ENCODE data around the gene ARHGAP6.

The ARHGAP6 gene

DNA sequence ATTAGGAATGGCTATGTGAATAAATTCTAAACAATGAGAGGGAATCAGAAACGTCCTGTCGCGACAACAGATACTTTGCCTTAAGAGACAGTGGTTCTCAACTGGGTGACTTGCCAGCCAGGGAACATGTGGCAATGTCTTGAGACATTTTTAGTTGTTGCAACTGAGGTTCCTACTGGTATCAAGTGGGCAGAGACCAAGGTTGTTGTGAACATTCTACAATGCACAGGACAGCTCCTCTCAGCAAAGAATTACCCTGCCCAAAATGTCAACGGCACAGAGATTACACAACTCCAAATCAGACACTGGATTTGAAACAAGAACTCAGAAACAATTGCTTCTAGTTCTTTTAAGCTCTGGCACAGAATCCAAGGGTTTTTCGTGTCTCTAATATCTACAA is 128.6 kb downstream of the ARHGAP6 start:
- TF ChIP-seq, protein P1, sequence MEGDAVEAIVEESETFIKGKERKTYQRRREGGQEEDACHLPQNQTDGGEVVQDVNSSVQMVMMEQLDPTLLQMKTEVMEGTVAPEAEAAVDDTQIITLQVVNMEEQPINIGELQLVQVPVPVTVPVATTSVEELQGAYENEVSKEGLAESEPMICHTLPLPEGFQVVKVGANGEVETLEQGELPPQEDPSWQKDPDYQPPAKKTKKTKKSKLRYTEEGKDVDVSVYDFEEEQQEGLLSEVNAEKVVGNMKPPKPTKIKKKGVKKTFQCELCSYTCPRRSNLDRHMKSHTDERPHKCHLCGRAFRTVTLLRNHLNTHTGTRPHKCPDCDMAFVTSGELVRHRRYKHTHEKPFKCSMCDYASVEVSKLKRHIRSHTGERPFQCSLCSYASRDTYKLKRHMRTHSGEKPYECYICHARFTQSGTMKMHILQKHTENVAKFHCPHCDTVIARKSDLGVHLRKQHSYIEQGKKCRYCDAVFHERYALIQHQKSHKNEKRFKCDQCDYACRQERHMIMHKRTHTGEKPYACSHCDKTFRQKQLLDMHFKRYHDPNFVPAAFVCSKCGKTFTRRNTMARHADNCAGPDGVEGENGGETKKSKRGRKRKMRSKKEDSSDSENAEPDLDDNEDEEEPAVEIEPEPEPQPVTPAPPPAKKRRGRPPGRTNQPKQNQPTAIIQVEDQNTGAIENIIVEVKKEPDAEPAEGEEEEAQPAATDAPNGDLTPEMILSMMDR (IDR thresholded peaks at IDR 0.05; ENCODE audit: control extremely low read depth, extremely low read depth, low read depth, missing control alignments) = no peak
- POLR2A ChIA-PET = no interaction called here
- CTCF ChIA-PET = interaction anchor here (0.7 to 2.9 kb wide), 4 partner anchors 15 to 234 kb away, joined by 3 to 15 read pairs (median 4); no protein-coding TSS in a partner anchor
- no peak for DNase-seq (ENCODE audit: extremely low spot score)

DNA sequence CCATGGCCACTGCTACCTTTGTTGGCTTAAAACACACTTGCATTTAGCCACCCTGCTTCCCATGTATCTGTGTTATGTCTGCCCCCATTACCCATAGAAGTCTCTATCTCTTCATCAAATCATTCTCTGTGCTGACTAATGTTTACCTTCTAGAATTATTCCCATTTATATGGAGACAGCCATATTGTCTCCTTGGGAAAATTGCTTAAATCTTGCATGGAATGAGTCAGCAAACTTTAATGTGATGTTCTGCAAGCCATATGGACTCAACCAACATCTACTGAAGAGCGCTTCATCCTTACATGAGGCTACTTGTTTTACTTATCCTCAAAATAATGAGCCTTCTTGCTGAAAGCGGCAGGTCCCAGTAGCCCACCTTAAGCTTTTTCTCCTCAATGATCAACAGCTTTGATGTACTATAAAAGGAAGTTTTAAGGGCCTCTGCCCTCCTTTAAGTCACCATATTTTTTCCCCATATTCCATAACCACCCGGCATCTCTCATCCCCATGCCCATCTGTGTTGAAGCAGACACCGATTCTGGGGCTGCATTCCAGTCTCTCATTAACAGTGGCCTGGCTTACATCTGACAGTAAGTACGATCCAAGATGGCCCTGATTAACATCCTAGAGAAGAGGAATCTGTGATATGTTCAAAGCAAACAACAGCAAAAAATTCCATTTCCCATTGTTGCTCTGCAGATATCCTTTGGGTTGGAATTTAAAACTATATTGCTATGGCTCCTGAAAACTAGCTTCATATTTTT is 130.4 kb downstream of the ARHGAP6 start:
- ChIA-PET CTCF (interaction anchor here (0.6 to 2.9 kb wide), 7 partner anchors 10 to 246 kb away, joined by 3 to 15 read pairs (median 3); no protein-coding TSS in a partner anchor), POLR2A (no interaction called here)
- TF ChIP-seq, protein P1 (IDR thresholded peaks at IDR 0.05; ENCODE audit: control extremely low read depth, extremely low read depth, low read depth, missing control alignments) = no peak
- DNase-seq (ENCODE audit: extremely low spot score) = no peak

DNA sequence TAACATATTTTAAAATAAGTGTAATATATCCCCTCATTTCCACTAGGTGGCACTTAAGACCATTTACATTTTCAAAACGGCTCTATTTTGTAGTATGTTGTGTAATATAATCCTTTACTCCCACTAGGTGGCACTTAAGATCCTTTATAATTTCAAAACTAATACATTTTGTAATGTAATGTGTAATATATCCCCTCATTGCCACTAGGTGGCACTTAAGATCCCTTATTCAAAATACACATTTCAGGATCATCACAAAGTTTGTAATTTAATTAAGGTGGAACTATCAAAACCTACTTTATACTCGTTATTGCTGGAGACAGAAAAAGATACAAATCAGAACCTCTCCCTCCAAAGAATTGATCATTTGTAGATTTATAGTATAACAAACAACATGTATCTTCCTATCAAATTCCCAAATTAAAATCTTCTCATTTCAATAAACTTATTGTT is 132.5 kb downstream of the ARHGAP6 start:
- peak; percentile 37 for DNase-seq (ENCODE audit: extremely low spot score)
- ChIA-PET POLR2A (no interaction called here), CTCF (interaction anchor here (1.0 to 2.1 kb wide), 3 partner anchors 81 to 226 kb away, joined by 3 to 8 read pairs (median 5); no protein-coding TSS in a partner anchor)
- TF ChIP-seq, protein P1 (IDR thresholded peaks at IDR 0.05; ENCODE audit: control extremely low read depth, extremely low read depth, low read depth, missing control alignments) = peak; percentile 21

DNA sequence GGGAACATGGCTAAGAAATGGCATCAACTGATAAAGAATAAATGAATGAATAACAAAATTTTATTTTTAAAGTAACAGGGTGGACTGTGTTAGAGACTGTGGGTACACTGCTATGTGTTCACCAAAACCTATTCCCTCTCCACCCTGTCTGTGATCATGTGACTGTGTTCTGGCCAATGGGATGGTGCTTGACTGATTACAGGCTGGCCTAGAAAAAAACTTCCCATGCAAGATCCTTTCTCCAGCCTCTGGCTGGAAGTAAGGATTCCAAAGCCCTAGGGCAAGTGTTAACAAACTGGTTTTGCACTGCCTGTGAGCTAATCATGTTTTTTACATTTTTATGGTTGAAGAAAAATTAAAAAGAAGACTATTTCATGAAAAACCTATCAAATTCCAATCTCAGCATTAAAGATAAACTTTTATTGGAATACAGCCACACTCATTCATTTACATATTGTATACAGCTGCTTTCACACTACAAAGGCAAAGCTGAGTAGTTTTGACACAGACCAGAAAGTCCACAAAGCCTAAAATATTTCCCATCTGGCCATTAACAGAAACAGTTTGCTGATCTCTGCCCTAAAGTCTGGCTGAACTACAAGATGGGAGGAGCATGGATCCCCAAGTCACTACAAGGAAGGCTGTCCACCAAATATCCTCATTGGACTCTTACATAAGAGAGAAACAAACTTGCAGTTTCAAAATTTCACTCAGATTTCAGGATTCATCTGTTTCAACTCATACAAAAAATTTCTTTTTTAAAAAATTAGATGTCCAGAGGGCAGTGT is 133.2 kb downstream of the ARHGAP6 start:
- POLR2A ChIA-PET = no interaction called here
- no peak for DNase-seq (ENCODE audit: extremely low spot score)
- CTCF ChIA-PET = interaction anchor here (0.6 to 2.3 kb wide), 19 partner anchors 9 to 393 kb away, joined by 3 to 21 read pairs (median 4); partner anchors contain the start of gene MSL3
- TF ChIP-seq, protein P1 (IDR thresholded peaks at IDR 0.05; ENCODE audit: control extremely low read depth, extremely low read depth, low read depth, missing control alignments) = no peak

GRCh38 chrX:11531226-11531625 is 134.5 kb downstream of the ARHGAP6 start:
- CTCF ChIA-PET = interaction anchor here (0.9 to 2.3 kb wide), 17 partner anchors 8 to 392 kb away, joined by 3 to 21 read pairs (median 5); partner anchors contain the start of gene MSL3
- DNase-seq (ENCODE audit: extremely low spot score) = no peak
- POLR2A ChIA-PET = interaction anchor here (0.9 kb wide), 1 partner anchor 10 kb away, joined by 3 read pairs; no protein-coding TSS in a partner anchor
- TF ChIP-seq, protein P1 (IDR thresholded peaks at IDR 0.05; ENCODE audit: control extremely low read depth, extremely low read depth, low read depth, missing control alignments) = no peak

- TF ChIP-seq, protein P1 (IDR thresholded peaks at IDR 0.05; ENCODE audit: control extremely low read depth, extremely low read depth, low read depth, missing control alignments) = no peak
- POLR2A ChIA-PET = no interaction called here
- CTCF ChIA-PET = interaction anchor here (1.0 to 2.3 kb wide), 5 partner anchors 149 to 245 kb away, joined by 3 to 12 read pairs (median 5); partner anchors contain the start of gene MSL3
- no peak for DNase-seq (ENCODE audit: extremely low spot score)
Measured at GRCh38 chrX:11530621-11531020, 135.1 kb downstream of the ARHGAP6 start.

Measured in GM10248 (cell line).